Left renal pelvis (tissue), 4 donors: ENCODE results near the gene KLF7. TPM values are rescaled to one million over a fixed set of nuclear protein-coding genes. Genes with fewer than 3 reads are reported as not detected.

ENCODE experiments used
- DNase-seq, 4 donors: peaks; one replicate each; pipeline ENCODE4 v3.0.0-alpha.2; 2013; ENCODE audit warnings: low read depth in 4 of 4, low spot score in 3 of 4
- polyA plus RNA-seq, 4 donors: library from polyadenylated mRNA; unstranded; fragments of 120-200 nt; gene quantifications; one replicate each; pipeline ENCODE4 v1.2.1, GENCODE V29; 2013; ENCODE audit not compliant: insufficient read length in 4 of 4

KLF7 gene
- polyA plus RNA-seq, 4 donors: 18.6 to 34.1 (median 25.6) TPM

GRCh38 chr2:207101984-207102383 lies 63.8 kb downstream of the KLF7 start:
- DNase-seq: no peak

- DNase-seq: no peak
These were observed 68.5 kb downstream of the KLF7 start for GRCh38 chr2:207097278-207097677.

DNA sequence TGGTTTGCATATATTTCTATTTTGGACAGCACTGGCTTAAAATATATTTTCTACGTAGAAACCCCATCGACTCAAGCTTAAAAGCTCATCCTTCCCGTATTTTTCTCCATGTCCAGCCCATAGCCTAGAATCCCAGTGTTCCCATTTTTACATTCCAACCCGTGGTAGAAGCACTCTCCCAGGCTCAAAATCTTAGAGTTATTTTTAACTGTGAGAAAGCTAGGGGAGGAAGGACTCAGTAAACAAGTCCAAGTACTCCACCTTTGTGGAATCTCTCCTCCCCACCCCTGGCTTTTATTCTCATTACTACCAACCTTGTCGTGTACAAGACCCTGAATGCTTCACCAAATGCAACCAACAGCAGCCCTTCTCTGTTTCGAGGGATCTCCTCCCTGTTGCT lies 69.8 kb downstream of the KLF7 start:
- no peak for DNase-seq

DNA sequence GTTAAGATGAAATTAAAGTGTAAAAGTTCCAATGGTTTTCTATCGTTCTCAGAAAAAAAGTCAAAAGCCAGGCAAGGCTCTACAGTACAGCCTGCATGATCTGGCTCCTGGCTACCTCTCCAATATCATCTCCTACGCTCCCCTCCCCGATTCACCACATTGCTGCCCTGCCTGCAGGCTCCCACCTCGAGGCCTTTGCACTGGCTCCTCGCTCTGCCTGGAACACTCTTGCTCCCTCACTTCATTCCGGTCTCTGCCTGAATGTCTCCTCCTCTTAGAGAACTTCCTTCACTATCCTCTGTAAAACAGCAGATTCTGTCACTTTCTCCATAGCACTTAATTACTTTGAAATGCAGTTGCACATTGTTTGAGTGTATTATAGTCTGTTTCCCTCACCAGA lies 72.5 kb downstream of the KLF7 start:
- no peak for DNase-seq

DNA sequence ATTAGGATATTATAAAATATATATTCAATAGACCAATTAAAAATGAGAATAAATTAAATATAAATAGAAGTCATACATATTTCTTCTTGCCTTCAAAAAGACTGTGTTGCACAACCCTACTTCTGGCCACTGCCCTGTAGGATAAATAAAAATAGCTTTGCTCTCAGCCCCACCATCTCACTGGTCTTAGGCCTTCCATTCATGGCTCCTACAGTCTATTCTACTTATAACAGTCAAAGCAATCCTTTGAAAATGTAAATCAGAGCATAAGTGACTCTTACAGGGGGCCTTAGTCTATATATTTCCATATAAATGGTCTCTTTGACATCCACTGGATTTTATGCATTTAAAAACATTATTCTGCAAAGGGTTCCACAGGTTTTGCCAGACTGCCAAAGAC lies 72.9 kb downstream of the KLF7 start:
- DNase-seq: no peak

DNA sequence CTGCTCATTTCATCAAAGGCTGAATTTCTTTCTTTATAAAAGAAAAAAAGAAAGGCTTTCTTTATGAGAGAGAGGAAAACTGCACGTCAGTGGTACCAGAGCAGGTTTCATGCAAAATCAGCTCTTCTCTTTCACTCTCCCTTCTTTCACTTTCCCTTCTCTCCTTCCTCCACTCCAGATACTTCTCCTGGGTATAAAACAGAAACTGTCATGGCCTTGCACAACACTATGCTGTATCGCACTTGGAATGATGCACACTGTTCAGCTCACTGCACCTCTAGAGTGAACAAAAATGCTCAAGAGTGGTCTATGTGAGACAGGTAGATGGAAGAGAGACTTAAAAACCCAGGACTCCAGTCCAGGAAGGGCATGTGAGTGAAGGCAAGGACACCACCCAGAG lies 73.8 kb downstream of the KLF7 start:
- no peak for DNase-seq

DNA sequence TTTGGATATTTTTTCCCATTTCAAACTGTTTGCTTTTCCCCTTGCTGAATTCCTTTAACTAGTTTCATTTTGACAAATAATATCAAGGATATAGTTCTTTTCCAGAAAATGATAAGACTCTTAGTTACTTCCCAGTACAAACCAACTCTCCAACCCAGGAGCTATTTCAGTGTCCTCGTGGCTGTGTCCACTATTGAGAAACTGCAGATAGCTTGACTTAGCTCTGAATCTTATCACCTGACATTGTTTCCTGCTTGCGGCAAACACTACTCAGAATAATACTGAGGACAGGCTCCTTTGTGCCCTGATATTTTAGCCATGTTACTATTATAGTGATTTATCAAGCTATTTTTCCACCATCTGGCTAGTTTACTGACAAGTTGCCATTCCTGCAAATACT lies 74.6 kb downstream of the KLF7 start:
- DNase-seq: no peak

DNA sequence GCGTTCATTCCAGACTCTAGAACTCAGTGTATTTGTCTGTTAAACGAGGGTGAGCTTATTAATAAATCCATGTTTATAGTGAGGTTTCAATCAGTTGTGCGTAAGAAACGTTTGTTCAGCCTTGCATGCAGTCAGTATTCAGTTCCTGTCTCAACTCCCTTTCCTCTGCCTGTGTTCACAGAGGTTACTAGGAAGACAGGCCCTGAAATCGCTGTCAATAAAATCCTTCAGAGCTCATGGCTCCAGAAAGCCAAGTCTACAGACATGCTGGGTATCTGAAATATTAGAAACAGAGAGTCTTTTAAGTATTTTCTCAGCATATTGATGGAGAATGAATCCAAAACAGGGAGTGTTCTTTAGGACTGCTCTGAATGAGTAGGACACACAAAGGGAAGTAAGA lies 75.4 kb downstream of the KLF7 start:
- no peak for DNase-seq

DNA sequence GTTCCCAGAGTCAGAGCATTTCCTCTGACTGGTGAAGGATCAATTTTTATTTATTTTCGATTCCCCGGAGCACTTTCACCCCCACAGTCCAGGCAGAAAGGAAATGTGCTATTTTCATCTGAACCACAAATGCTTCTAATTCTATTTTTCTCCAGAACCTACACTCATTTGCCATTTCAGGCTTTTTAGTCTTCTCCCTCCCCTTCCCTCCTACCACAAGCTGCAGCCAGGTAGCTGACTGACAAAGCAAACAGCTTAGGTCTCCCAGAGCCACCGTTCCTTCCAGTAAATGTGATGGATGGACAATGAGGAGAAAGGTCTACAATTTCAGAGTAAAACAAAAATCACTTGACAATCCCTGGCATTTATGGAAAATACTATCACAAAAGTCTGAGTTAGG lies 76.9 kb downstream of the KLF7 start:
- no peak for DNase-seq

DNA sequence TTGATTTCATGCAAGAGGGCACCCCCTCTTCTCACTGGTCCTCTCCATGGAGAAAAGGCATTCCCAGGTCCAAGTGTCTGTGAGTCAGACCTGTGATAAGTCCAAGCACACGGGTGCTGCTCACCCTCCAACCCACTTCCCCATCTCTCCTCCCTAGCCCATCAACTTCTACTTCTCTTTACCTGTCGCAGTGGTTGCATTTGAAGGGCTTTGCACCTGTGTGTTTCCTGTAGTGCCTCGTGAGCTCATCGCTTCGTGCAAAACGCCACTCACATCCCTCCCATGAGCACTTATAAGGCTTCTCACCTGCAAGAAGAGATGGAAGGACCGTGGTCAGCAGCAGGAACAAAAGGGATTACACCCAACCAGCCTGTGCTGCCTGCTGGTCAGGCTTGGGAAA lies 77.5 kb downstream of the KLF7 start:
- no peak for DNase-seq

DNA sequence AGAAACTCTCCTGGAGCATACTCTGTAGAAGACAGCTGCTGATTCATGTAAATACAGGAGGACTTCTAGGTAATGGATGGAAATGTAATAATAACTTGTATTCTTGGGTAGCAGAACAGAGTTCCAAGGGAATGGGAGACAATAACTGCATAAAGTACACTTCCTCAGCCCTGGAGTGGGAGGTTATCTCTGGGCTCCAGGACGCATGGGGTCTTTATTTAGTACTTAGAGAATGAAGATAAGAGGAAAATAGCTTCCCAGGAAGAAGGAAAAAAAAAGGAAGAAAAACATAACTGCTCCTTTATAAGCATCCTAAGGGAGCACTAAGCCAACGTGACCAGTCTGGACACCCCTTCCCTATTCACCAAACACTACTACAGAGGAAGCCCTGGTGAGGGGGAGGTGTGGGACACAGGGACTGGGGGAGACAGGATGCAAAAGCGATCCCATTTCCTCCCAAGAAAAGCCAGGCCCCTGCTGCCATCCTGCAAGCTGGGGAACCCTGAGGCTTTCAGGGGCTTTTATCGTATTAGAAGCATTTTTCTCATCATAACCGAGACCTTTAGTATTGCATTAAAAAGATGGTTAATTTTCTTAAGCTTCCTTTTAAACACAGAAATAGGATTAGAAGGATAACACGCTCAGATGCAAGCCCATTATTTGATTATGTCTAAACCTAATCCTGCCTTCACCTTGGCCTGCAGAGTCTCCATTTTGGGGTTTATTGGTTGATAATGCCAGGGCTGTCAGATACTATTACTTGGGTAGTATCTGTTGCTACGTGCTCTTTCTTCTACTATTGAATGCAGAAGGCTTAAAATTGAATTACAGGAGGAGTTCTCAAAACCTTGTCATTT lies 78.5 kb downstream of the KLF7 start:
- no peak for DNase-seq

- DNase-seq: no peak
These were observed 79.6 kb downstream of the KLF7 start for GRCh38 chr2:207086136-207086535.

- no peak for DNase-seq
These were observed 80.6 kb downstream of the KLF7 start for GRCh38 chr2:207085110-207085509.

DNA sequence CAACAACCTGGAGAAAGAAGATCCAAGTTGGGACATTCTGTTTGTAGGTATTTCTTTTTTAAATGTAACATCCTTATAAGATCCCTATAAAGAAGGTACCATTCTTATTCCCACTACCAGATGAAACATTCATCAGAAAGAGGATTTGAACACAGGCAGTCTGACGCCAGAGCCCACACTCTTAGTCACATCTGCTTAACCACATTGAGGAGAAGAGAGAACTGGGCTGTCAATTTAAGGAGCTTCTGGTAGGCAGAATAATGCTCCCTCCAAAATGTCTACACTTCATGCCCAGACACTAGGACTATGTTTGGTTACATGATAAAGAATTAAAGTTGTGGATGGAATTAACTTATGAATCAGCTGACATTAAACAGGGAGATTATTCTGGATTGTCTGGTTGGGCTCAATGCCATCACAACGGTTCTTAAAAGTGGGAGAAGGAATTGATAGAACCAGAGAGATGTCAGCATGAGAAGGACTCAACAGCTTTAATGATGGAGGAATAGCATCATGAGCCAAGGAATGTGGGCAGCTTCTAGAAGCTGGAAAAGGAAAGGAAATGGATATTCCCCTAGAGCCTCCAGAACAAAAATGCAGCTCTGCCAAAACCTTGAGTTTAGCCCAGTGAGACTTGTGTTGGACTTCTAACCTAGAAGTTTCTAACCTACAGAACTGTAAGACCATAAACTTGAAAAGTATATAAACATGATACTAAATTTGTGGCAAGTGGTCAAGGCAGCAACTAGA lies 82.2 kb downstream of the KLF7 start:
- no peak for DNase-seq

DNA sequence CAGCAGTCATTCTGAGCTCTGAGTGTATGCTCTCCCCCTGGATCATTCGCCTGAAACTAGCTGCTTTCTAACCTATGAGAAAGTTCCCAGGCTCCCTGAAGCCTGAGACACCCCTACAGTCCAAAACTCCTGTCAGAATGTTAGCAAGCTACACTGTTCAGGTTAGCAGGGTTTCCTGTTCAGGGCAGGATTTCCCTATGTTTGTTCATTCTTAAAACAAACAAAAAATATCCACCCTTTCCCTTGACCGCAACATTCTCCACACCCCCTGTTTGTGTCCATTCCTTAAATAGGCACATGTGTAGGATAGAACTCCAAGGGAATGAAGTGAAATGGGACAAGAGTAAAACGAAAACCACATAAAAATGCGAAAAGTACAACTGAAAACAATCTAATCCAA lies 83.1 kb downstream of the KLF7 start:
- no peak for DNase-seq

GRCh38 chr2:207078186-207078798 lies 87.5 kb downstream of the KLF7 start:
- DNase-seq: no peak

- no peak for DNase-seq
These were observed 88.5 kb downstream of the KLF7 start for GRCh38 chr2:207077266-207077665.

GRCh38 chr2:207075456-207075855 lies 90.3 kb downstream of the KLF7 start:
- DNase-seq: no peak

DNA sequence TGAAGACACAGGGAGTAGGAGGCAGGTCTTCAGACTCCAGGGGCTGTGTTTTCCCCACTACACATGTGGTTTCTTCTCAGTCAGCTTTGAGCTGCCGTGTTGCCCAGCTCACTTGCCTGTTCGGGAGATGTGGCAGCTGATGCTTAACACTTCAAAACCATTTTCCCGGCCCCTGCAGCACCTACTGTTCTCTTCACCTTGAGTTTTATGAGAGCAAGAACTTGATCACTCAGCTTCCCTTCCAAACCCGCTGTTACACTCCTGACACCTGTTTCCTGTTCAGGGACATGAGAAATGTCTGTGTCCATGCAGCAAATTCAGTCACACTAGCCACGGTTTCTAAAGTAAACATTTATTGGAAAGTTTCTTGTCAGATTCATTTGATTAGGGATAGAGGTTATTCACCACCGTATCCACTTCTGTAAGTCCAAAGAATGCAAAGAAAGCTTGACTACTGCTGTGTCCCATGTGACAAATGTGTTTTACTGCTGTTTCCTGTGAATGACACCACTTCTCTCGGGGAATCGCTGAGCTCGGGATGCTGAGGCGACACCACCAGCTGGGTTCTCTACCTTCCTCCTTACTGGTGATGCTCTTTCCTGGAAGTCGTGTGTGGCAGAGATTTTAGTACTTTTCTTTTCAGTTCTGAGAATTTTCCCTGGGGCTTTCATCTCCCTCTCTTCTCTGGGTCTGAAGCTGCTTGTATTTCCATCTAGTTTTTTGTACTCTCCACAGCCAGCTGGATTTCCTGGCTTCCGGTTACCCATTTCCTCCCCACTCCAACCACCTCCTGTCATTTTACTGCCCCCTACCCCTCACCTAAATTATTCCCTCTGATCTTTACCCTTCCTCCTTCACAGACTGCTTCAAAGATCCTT lies 91.7 kb downstream of the KLF7 start:
- peak in 1 of 4 donors; percentile 17 for DNase-seq

DNA sequence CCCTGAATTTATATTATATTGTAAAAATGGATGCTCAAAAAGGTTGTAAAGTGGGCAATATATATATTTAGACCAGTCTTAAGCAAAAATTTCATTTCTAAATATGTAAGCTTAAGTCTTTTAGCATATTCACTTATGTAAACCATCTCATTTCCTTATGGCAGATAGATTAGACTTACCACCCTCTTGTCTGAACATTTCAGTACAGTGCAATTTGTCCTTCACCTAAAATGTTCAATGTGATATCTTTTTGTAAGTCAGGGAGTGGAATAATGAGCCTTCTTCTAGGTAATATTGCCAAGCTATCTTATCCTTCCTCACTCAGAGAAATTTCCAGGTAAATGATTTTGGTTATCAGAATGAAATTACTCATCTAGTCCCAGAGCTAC lies 92.3 kb downstream of the KLF7 start:
- no peak for DNase-seq

DNA sequence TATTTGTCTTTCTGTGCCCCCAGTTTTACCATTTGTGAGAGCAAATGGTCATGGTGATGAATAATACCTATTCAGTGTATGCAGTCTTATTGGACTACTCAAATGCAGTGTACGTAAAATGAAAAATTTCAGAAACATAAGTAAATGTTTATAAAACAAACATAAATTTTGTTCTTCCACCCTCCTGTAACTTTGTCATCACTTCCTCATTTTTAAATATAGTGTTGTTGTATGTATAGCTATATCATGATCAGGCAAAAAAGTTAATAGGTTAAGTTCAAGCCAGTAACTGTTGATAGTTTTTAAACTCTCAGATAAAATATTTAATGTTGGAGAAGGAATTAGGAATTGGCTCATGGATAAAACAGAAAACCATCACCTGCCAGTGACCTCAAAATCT lies 93.2 kb downstream of the KLF7 start:
- DNase-seq: no peak
